ENCODE results near the gene RFXANK.

DNA sequence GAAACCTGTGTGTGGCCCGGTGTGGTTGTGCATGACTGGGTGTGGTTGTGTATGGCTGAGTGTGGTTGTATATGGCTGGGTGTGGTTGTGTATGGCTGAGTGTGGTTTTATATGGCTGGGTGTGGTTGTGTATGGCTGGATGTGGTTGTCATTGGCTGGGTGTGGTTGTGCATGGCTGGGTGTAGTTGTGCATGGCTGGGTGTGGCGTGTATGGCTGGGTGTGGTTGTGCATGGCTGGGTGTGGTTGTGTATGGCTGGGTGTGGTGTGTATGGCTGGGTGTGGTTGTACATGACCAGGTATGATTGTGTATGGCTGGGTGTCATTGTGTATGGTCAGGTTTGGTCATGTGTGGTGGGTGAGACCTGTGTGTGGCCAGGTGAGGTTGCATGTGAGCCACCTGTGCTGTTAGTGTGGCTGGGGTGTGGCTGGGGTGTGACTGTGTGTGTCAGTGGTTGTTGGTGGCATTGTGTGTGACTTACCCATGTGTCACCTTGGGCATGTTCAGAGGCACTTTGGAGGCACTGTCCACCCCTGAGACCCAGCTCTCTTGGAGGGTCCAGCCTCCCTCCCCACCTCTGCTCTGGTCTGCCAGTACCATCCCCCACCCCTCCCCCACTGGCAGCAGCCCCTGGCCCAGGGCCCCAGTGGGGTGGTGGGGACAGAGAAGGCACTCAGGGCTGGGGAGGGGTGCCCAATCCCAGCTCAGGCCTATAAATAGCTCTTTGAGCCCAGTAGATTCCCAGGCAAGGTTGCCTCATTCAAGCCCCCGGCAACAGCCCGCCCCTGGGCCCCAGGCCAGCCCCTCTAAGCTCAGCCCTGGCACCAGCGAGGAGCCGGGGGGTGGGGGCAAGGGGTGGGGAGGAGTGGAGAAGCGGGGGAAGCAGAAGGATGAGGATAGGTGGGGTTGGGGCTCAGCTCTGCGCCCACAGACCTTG is 15.8 kb downstream of the RFXANK start:
- TF ChIP-seq CTCF (conservative IDR thresholded peaks at IDR 0.05; ENCODE audit: low read length) = no peak
- no peak for TF ChIP-seq EZH2phosphoT487 (IDR thresholded peaks at IDR 0.05; ENCODE audit: borderline replicate concordance)

All from Loucy (cell line).